Measurements from ENCODE around the gene ZMAT3. TPM values are rescaled to one million over a fixed set of nuclear protein-coding genes. Genes with fewer than 3 reads are reported as not detected.
A peak's percentile ranks its signal among the peaks of the same experiment; 100 is the strongest.

The ZMAT3 gene
- total and polyA plus RNA-seq, 2 experiments from 2014 or later: 7.6 to 9.5 TPM

- Histone ChIP-seq H3K9me3 (ENCODE audit: low read depth) (no peaks in the 10 kb centered on the region), H3K27me3 (no peaks in the 10 kb centered on the region), H3K4me3 (no peak overlapping the region), H3K4me1 (ENCODE audit: low read depth) (no peaks in the 10 kb centered on the region), H3K27ac (no peak overlapping the region), H3K36me3 (no peaks in the 10 kb centered on the region)
- no peak for DNase-seq (ENCODE audit: low read depth in 1 of 2, low spot score in 1 of 2)
- TF ChIP-seq CTCF (IDR thresholded peaks at IDR 0.05; ENCODE audit: low read depth, low read length): no peak
These were observed 42.5 kb downstream of the ZMAT3 start for GRCh38 chr3:179029096-179029495.

- no peak overlapping the region for H3K27ac ChIP-seq
- DNase-seq (ENCODE audit: low read depth in 1 of 2, low spot score in 1 of 2): peak in 1 of 2 donors; percentile 25
- no peaks in the 10 kb centered on the region for H3K36me3 ChIP-seq
- TF ChIP-seq CTCF (IDR thresholded peaks at IDR 0.05; ENCODE audit: low read depth, low read length): no peak
- no peaks in the 10 kb centered on the region for H3K27me3 ChIP-seq
- H3K9me3 ChIP-seq (ENCODE audit: low read depth): no peaks in the 10 kb centered on the region
- H3K4me3 ChIP-seq: no peak overlapping the region
- no peaks in the 10 kb centered on the region for H3K4me1 ChIP-seq (ENCODE audit: low read depth)
These were observed 43.2 kb downstream of the ZMAT3 start for GRCh38 chr3:179028408-179028807.

GRCh38 chr3:179027326-179027900 lies 44.2 kb downstream of the ZMAT3 start:
- H3K4me3 ChIP-seq: no peak overlapping the region
- H3K27me3 ChIP-seq: no peaks in the 10 kb centered on the region
- H3K4me1 ChIP-seq (ENCODE audit: low read depth): no peaks in the 10 kb centered on the region
- H3K9me3 ChIP-seq (ENCODE audit: low read depth): no peaks in the 10 kb centered on the region
- no peak overlapping the region for H3K27ac ChIP-seq
- H3K36me3 ChIP-seq: no peaks in the 10 kb centered on the region
- TF ChIP-seq CTCF (IDR thresholded peaks at IDR 0.05; ENCODE audit: low read depth, low read length): peak; percentile 13
- peak in 1 of 2 donors; percentile 65 for DNase-seq (ENCODE audit: low read depth in 1 of 2, low spot score in 1 of 2)

- no peak overlapping the region for H3K4me3 ChIP-seq
- TF ChIP-seq CTCF (IDR thresholded peaks at IDR 0.05; ENCODE audit: low read depth, low read length): no peak
- no peaks in the 10 kb centered on the region for H3K27me3 ChIP-seq
- peak in 1 of 2 donors; percentile 32 for DNase-seq (ENCODE audit: low read depth in 1 of 2, low spot score in 1 of 2)
- H3K4me1 ChIP-seq (ENCODE audit: low read depth): no peaks in the 10 kb centered on the region
- H3K36me3 ChIP-seq: no peaks in the 10 kb centered on the region
- no peaks in the 10 kb centered on the region for H3K9me3 ChIP-seq (ENCODE audit: low read depth)
- no peak overlapping the region for H3K27ac ChIP-seq
These were observed 45.0 kb downstream of the ZMAT3 start for GRCh38 chr3:179026636-179027035.

GRCh38 chr3:179021119-179021903 lies 50.3 kb downstream of the ZMAT3 start:
- Histone ChIP-seq H3K4me3 (no peak overlapping the region), H3K9me3 (ENCODE audit: low read depth) (no peaks in the 10 kb centered on the region)
- no peak for DNase-seq (ENCODE audit: low read depth in 1 of 2, low spot score in 1 of 2)

More at GRCh38 chr3:179021119-179021903, 50.3 kb downstream of the ZMAT3 start:
- H3K27me3 ChIP-seq: no peaks in the 10 kb centered on the region
- H3K36me3 ChIP-seq: no peaks in the 10 kb centered on the region
- no peaks in the 10 kb centered on the region for H3K4me1 ChIP-seq (ENCODE audit: low read depth)
- TF ChIP-seq CTCF (IDR thresholded peaks at IDR 0.05; ENCODE audit: low read depth, low read length): no peak
- no peak overlapping the region for H3K27ac ChIP-seq

Measured in cardiac muscle cell (in vitro differentiated cells and primary cell).